Rectal smooth muscle tissue (tissue), 1 donor: ENCODE measurements around the gene EPAS1.

Experiments
- H3K27ac ChIP-seq: one replicate; pipeline ENCODE4 v1.7.0; 2013; ENCODE audit warnings: low read depth, low read length, inconsistent platforms
- H3K27me3 ChIP-seq: one replicate; pipeline ENCODE4 v1.7.0; 2013; ENCODE audit warnings: low read length; ENCODE audit not compliant: control insufficient read depth, insufficient read depth
- H3K36me3 ChIP-seq: one replicate; pipeline ENCODE4 v1.7.0; 2013; ENCODE audit warnings: low read length; ENCODE audit not compliant: control insufficient read depth, insufficient read depth
- H3K4me1 ChIP-seq: one replicate; pipeline ENCODE4 v1.7.0; 2013; ENCODE audit warnings: low read length; ENCODE audit not compliant: control insufficient read depth, insufficient read depth
- H3K4me3 ChIP-seq: one replicate; pipeline ENCODE4 v1.7.0; 2013; ENCODE audit warnings: low read length
- H3K9ac ChIP-seq: one replicate; pipeline ENCODE4 v1.7.0; 2013; ENCODE audit warnings: low read length

The EPAS1 gene

DNA sequence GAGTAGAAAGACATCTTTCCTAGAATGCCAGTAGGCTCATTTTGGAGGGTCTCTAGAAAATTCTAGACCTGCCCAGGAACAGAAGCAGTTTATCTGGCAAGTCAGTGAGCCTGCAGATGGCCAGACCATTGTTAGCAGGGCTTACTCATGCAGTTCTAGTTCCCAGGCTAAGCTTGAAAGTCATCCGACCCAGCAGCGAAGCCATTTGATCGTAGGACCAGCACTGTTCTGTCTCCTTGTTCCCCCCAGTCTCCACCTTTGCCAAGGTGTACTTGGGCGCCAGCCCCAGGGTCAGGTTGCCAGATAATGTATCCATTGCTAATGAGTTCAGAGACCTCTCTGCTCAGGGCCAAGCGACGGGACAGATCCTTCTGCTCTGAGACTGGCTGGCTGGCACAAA is 70.1 kb downstream of the EPAS1 start:
- Histone ChIP-seq H3K4me1 (no peaks in the 10 kb centered on the region), H3K36me3 (peaks cover 11% of the 10 kb centered on the region), H3K27ac (no peak overlapping the region), H3K27me3 (no peaks in the 10 kb centered on the region), H3K9ac (no peak overlapping the region), H3K4me3 (no peak overlapping the region)

DNA sequence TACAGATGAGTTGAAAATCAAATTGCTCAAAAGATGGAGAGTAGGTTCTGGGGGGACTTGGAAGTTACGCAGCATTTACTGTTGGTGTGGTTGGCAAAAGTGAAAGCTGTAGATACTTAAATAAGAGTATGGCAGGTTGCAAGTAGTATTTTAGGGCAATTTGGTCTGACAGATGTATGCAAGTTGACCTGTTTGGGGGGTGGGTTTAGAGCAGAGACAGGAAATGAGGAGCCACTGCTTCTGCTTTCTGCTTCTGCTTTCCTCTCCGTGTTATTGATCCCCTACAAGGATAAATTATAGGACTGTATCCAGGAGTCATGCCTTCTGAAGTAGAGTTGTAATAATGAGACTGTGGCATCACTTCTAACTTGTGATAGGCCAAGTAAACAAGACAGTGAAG is 71.2 kb downstream of the EPAS1 start:
- no peak overlapping the region for H3K4me3 ChIP-seq
- no peak overlapping the region for H3K9ac ChIP-seq
- peaks cover 9% of the 10 kb centered on the region for H3K36me3 ChIP-seq
- no peak overlapping the region for H3K27ac ChIP-seq
- H3K27me3 ChIP-seq, result no peaks in the 10 kb centered on the region
- no peaks in the 10 kb centered on the region for H3K4me1 ChIP-seq

DNA sequence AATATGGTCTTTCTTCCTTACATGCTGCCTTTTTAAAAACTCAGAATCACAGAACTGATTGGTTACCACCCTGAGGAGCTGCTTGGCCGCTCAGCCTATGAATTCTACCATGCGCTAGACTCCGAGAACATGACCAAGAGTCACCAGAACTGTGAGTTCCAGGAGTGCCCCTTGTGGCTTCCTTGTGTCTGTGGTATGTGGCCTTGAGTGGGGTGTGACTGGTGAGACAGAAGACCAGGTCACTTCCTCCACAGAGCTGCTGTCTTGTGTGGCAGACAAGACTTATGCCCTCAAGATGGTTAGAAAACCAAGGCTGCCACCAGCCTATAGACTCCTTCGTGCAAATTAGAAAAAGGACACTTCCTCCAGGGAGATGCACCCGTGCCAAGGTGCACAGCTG is 72.6 kb downstream of the EPAS1 start:
- no peak overlapping the region for H3K27ac ChIP-seq
- H3K4me1 ChIP-seq, result no peaks in the 10 kb centered on the region
- H3K9ac ChIP-seq, result no peak overlapping the region
- peaks cover 9% of the 10 kb centered on the region for H3K36me3 ChIP-seq
- H3K4me3 ChIP-seq, result no peak overlapping the region
- no peaks in the 10 kb centered on the region for H3K27me3 ChIP-seq

DNA sequence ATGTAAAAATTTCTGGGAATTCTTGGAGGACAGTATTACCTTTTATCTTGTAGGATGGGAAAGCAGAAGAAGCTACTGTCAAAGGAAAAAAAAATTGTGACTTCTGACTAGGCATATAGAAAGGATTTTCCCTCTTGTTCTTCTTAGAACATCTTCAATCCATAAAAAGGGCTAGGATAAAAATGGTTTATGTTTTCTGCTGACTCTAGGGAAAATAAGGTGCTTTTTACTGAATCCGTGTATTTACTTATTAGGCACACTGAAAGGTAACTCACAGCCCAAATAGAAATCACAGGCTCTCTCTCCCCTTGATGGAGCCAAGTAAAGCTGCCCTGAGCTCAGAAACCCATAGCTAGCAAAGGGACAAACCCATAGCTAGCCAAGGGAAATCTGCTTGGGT is 74.6 kb downstream of the EPAS1 start:
- Histone ChIP-seq H3K27me3 (no peaks in the 10 kb centered on the region), H3K4me1 (no peaks in the 10 kb centered on the region), H3K36me3 (peaks cover 9% of the 10 kb centered on the region), H3K9ac (no peak overlapping the region), H3K27ac (no peak overlapping the region), H3K4me3 (no peak overlapping the region)

DNA sequence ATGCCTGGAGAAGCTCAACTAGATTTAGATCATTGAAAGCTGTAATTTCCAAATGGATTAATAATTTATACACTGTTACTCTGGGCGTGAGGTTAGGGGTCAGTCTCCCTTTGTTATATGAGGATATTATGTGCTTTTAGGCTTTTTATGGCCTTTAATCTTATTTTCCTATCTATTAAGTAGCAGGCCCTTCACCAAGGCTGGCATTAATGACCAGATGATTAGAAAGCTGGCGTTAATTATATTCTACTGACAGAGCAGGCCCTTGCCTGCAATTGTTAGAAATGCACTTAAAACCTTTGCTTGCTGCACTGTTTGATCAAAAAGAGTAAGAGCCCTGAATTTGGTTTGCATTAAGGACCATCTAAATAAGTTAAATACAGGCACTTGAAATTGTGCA is 75.3 kb downstream of the EPAS1 start:
- Histone ChIP-seq H3K36me3 (peaks cover 9% of the 10 kb centered on the region), H3K4me1 (peaks cover 2% of the 10 kb centered on the region)

DNA sequence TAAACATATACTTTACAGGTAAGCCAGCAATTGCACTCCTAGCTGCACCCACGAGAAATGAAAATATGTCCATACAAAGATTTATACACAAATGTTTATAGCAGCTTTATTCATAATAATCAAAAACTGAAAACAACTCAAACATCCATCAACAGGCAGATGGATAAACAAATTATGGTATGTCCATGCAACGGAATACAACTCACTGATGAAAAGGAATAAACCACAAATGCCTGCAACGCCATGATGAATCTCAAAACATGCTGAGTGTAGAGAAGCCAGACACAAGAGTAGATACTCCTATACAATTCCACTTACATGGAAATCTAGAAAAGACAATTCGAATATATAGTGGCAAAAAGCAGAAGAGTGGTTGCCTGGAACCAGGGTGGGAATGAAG is 76.0 kb downstream of the EPAS1 start:
- no peak overlapping the region for H3K9ac ChIP-seq
- no peaks in the 10 kb centered on the region for H3K27me3 ChIP-seq
- H3K4me3 ChIP-seq, result no peak overlapping the region
- H3K27ac ChIP-seq, result no peak overlapping the region
- peaks cover 2% of the 10 kb centered on the region for H3K4me1 ChIP-seq
- peaks cover 11% of the 10 kb centered on the region for H3K36me3 ChIP-seq

More for the DNA sequence above, 75.3 kb downstream of the EPAS1 start:
- H3K27ac ChIP-seq, result no peak overlapping the region
- no peak overlapping the region for H3K4me3 ChIP-seq
- H3K9ac ChIP-seq, result no peak overlapping the region
- H3K27me3 ChIP-seq, result no peaks in the 10 kb centered on the region

DNA sequence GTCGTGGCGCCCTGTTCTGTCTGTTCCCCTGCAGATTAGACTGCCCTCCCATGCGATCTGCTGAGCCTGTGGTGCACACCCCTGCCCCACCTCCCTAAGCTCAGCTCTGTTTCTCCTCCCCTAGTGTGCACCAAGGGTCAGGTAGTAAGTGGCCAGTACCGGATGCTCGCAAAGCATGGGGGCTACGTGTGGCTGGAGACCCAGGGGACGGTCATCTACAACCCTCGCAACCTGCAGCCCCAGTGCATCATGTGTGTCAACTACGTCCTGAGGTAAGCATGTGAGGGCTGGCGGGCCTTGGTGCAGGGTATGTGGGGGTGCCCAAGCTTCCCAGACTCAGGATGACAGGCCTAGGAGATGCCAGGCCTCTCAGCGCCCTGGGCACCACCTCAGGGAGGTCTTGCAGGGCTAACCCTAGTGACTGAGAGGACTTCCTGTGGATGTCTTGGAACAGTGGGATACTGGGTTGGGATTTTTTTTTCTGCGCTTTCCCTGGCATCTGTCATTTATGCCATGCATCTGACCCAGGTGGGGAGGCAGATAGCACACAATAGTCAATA is 78.4 kb downstream of the EPAS1 start:
- Histone ChIP-seq H3K27ac (no peak overlapping the region), H3K36me3 (peaks cover 13% of the 10 kb centered on the region), H3K4me1 (peaks cover 14% of the 10 kb centered on the region), H3K4me3 (no peak overlapping the region), H3K27me3 (no peaks in the 10 kb centered on the region), H3K9ac (no peak overlapping the region)

DNA sequence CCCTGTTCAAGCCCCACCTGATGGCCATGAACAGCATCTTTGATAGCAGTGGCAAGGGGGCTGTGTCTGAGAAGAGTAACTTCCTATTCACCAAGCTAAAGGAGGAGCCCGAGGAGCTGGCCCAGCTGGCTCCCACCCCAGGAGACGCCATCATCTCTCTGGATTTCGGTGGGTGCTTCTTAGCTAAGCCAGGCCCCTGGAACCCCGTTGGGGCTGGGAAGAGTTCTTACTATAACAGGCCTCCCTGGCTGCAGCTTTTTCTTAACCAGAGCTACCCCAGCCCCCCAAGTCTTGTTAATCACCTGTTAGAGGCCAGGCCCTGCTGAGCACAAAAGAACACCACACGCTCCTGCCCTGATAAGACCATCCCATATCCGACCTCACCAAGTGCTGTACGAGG is 79.4 kb downstream of the EPAS1 start:
- H3K4me1 ChIP-seq, result peaks cover 14% of the 10 kb centered on the region
- no peak overlapping the region for H3K4me3 ChIP-seq
- H3K27ac ChIP-seq, result no peak overlapping the region
- peaks cover 13% of the 10 kb centered on the region for H3K36me3 ChIP-seq
- no peak overlapping the region for H3K9ac ChIP-seq
- H3K27me3 ChIP-seq, result no peaks in the 10 kb centered on the region

DNA sequence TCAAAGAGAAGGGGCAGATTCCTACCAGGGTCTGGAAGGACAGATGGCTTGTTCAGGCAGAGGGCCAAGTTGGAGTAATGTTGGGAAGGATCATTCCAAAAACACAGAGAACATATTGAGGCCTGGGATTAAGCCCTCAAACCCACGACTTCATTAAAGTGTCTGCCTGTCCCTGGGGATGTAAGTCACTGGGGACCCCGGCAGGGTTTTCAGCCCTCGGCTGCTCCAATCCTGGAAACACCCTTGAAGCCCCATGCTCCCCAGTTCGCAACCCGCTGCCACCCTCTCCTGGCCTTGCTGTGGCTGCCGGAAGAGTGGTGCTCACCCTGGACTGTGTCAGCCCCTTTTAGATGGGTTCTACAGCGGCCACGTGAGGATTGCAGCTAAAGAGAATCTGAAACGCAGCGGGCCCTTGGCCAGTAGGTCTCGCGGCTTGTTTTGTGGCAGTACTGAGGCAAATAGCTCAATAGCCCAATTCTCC is 79.9 kb downstream of the EPAS1 start:
- no peaks in the 10 kb centered on the region for H3K27me3 ChIP-seq
- H3K27ac ChIP-seq, result no peak overlapping the region
- no peak overlapping the region for H3K9ac ChIP-seq
- H3K36me3 ChIP-seq, result peaks cover 16% of the 10 kb centered on the region
- H3K4me3 ChIP-seq, result no peak overlapping the region
- H3K4me1 ChIP-seq, result peaks cover 14% of the 10 kb centered on the region

DNA sequence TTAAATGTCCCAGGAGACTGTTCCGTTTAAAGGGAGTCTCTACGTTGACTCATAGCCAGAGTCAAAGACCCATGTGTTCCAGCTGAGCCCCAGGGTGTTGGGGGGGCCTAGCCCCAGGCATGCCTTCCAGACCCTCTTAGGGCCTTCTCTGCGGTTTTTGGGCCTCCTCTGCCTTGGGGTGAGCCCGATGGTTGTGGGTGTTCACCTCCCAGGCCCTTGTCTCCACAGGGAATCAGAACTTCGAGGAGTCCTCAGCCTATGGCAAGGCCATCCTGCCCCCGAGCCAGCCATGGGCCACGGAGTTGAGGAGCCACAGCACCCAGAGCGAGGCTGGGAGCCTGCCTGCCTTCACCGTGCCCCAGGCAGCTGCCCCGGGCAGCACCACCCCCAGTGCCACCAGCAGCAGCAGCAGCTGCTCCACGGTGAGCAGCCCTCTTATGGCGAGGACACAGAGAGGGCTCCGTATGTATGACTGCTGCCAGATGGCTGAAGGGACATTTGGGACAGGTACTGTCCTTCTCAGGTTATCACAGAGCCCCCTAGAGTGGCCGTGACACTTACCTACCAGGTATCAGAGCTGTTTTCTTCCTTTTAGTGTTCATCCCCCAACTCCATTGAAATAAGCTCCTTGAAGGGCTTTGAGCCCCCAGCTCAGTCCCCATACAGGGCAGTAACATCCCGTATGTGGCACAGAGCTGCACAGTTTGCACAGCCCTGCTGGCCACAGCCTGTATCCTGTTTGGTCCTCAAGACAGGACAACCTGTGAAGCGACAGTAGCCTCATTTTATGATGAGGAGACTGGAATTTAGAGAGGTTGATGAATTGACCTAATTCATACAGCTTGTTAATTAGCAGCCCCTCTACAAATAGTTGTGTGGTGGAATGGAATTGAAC is 80.7 kb downstream of the EPAS1 start:
- H3K36me3 ChIP-seq, result peaks cover 20% of the 10 kb centered on the region
- no peak overlapping the region for H3K27ac ChIP-seq
- H3K4me3 ChIP-seq, result no peak overlapping the region
- H3K9ac ChIP-seq, result no peak overlapping the region
- H3K27me3 ChIP-seq, result no peaks in the 10 kb centered on the region
- peaks cover 14% of the 10 kb centered on the region for H3K4me1 ChIP-seq

DNA sequence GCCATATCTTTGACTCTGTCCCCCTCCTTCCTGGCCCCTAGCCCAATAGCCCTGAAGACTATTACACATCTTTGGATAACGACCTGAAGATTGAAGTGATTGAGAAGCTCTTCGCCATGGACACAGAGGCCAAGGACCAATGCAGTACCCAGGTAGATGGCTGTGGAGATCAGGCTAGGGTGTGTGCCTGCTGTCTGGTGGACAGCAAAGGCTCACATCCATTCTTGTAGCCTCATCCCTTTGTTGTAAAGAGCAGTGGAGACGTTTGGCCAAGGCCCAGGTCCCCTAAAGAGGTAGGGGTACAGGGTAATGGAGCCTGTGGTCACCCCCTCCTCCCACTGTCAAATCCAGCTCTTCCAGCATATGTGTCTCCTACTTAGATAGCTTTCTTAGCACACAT is 81.4 kb downstream of the EPAS1 start:
- Histone ChIP-seq H3K36me3 (peaks cover 23% of the 10 kb centered on the region), H3K9ac (no peak overlapping the region), H3K4me3 (no peak overlapping the region), H3K4me1 (peaks cover 14% of the 10 kb centered on the region), H3K27ac (no peak overlapping the region), H3K27me3 (no peaks in the 10 kb centered on the region)

DNA sequence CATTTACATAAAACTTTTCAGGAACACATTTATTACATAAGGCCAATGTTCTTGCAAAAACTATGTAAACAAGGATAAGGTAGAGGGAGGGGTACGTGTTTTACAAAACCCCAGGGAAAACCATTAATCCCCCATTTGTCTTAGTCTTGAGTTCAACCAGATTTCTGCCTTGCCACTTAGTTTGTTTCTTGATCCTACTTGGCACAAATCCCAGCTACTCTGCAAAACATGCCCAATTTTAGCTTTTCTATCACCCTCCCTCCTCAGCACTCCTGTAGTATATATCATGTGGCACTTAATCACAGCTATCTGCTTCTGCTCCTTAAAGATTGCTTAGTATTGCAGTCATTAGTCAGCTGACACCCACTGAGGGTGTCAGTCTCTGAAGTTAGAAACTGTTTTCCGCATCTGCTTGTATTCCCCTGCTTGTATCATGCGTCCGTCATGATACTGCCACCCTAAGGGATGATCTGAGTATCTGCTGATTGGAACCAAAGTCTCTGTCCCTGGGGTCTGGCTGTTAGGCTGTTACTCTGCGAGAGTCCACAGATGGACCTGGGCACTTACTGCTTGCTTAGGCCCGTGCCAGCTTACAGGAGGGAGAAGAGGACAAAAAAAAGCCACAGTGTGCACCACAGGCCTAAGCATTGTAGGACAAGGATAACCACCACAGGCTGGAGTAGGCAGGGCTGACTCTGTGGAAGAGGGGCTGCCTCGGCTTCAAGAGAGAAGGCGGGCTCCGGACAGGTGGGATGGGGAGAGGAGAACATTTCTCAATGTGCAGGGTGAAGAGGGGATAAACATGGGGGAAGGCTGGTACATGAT is 82.2 kb downstream of the EPAS1 start:
- H3K9ac ChIP-seq, result no peak overlapping the region
- H3K27ac ChIP-seq, result peak overlapping the region; percentile 47
- no peak overlapping the region for H3K4me3 ChIP-seq
- peaks cover 25% of the 10 kb centered on the region for H3K36me3 ChIP-seq
- peaks cover 14% of the 10 kb centered on the region for H3K4me1 ChIP-seq
- H3K27me3 ChIP-seq, result no peaks in the 10 kb centered on the region
